Progenitor cell of endocrine pancreas (in vitro differentiated cells): ENCODE data around the gene CDC73. TPM values are rescaled to one million over a fixed set of nuclear protein-coding genes. Genes with fewer than 3 reads are reported as not detected.

Source experiments
- DNase-seq: peaks from one replicate; pipeline ENCODE4 v3.0.0; 2021; ENCODE audit warnings: low spot score; ENCODE audit not compliant: unreplicated experiment
- H3K27ac Mint-ChIP-seq: 2 replicates; pipeline ENCODE4 v1.8.0; 2021; ENCODE audit warnings: mild to moderate bottlenecking, moderate library complexity, mixed read lengths
- H3K27me3 Mint-ChIP-seq: 2 replicates; pipeline ENCODE4 v1.8.0; 2021; ENCODE audit warnings: mixed read lengths
- H3K36me3 Mint-ChIP-seq: 2 replicates; pipeline ENCODE4 v1.8.0; 2022; ENCODE audit warnings: mixed read lengths; ENCODE audit not compliant: insufficient read depth
- H3K4me1 Mint-ChIP-seq: 2 replicates; pipeline ENCODE4 v1.8.0; 2021; ENCODE audit warnings: low read depth, mixed read lengths
- H3K4me3 Mint-ChIP-seq: 2 replicates; pipeline ENCODE4 v1.8.0; 2021; ENCODE audit warnings: low read depth, mild to moderate bottlenecking, moderate library complexity, mixed read lengths
- H3K9me3 Mint-ChIP-seq: 2 replicates; pipeline ENCODE4 v1.8.0; 2021; ENCODE audit warnings: low read depth, mixed read lengths
- CTCF ChIP-seq: fragments of 200-600 bp; sonication (generic); IDR thresholded peaks from one replicate; pipeline ENCODE4 v1.5.0; 2021; ENCODE audit warnings: antibody characterized with exemption, mild to moderate bottlenecking; ENCODE audit not compliant: unreplicated experiment
- total RNA-seq: library from RNA; stranded (reverse); gene quantifications from 2 replicates; pipeline ENCODE4 v1.2.1, GENCODE V29; 2021

Gene CDC73
- total RNA-seq, 1 donor from 2014 or later, result 62.7 TPM

DNA sequence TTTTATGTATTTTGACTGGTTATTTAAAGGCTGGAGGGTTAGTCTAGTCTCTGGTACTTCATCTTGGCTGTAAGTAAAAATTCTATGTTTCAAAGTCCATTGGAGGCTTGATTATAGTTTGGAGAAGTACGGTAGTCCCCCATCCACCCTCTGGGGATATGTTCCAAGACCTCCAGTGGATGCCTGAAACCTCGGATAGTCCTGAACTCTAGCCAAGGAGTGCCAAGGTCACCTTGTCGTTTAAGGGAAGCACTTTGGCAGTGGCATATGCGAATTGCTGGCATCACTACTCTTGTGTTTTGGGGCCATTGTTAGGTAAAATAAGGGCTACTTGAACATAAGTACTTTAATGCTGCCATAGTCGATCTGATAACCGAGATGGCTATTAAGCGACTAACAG is 18.4 kb downstream of the CDC73 start:
- H3K27me3 Mint-ChIP-seq, result no peaks in the 10 kb centered on the region
- H3K36me3 Mint-ChIP-seq, result peaks cover 27% of the 10 kb centered on the region
- no peaks in the 10 kb centered on the region for H3K4me1 Mint-ChIP-seq
- no peak for DNase-seq
- no peak overlapping the region for H3K27ac Mint-ChIP-seq
- no peak overlapping the region for H3K4me3 Mint-ChIP-seq
- H3K9me3 Mint-ChIP-seq, result no peaks in the 10 kb centered on the region
- no peak for TF ChIP-seq CTCF

GRCh38 chr1:193141804-193142203 is 20.0 kb downstream of the CDC73 start:
- Mint-ChIP-seq H3K4me3 (no peak overlapping the region), H3K9me3 (no peaks in the 10 kb centered on the region), H3K36me3 (peaks cover 30% of the 10 kb centered on the region), H3K4me1 (no peaks in the 10 kb centered on the region), H3K27ac (peak overlapping the region; percentile 60), H3K27me3 (no peaks in the 10 kb centered on the region)
- TF ChIP-seq CTCF, result no peak
- DNase-seq, result no peak

- Mint-ChIP-seq H3K36me3 (peaks cover 30% of the 10 kb centered on the region), H3K9me3 (no peaks in the 10 kb centered on the region), H3K4me1 (no peaks in the 10 kb centered on the region), H3K4me3 (no peak overlapping the region), H3K27ac (no peak overlapping the region), H3K27me3 (no peaks in the 10 kb centered on the region)
- no peak for DNase-seq
- no peak for TF ChIP-seq CTCF
Observed at GRCh38 chr1:193142409-193142808, 20.6 kb downstream of the CDC73 start.

GRCh38 chr1:193143285-193143684 is 21.5 kb downstream of the CDC73 start:
- DNase-seq, result no peak
- H3K27ac Mint-ChIP-seq, result no peak overlapping the region
- no peaks in the 10 kb centered on the region for H3K27me3 Mint-ChIP-seq
- no peaks in the 10 kb centered on the region for H3K4me1 Mint-ChIP-seq
- TF ChIP-seq CTCF, result peak; percentile 62
- no peaks in the 10 kb centered on the region for H3K9me3 Mint-ChIP-seq
- H3K36me3 Mint-ChIP-seq, result peaks cover 24% of the 10 kb centered on the region
- H3K4me3 Mint-ChIP-seq, result no peak overlapping the region

GRCh38 chr1:193144361-193144938 is 22.6 kb downstream of the CDC73 start:
- H3K4me3 Mint-ChIP-seq, result no peak overlapping the region
- no peak overlapping the region for H3K27ac Mint-ChIP-seq
- no peak for TF ChIP-seq CTCF
- H3K27me3 Mint-ChIP-seq, result no peaks in the 10 kb centered on the region
- no peaks in the 10 kb centered on the region for H3K4me1 Mint-ChIP-seq
- H3K9me3 Mint-ChIP-seq, result no peaks in the 10 kb centered on the region
- DNase-seq, result no peak
- H3K36me3 Mint-ChIP-seq, result peaks cover 20% of the 10 kb centered on the region
